Osteoblast (primary cell): Measurements from ENCODE around the gene SMAD3. TPM values are rescaled to one million over a fixed set of nuclear protein-coding genes. Genes with fewer than 3 reads are reported as not detected.

Experiments used
- DNase-seq: peaks from one replicate; pipeline ENCODE4 v3.0.0; 2011; ENCODE audit warnings: low spot score, mixed read lengths; ENCODE audit not compliant: insufficient read length; ENCODE audit errors: missing footprints
- H2AFZ ChIP-seq: 2 replicates; pipeline ENCODE4 v1.6.0; 2011; ENCODE audit warnings: mild to moderate bottlenecking, low read length
- H3K27ac ChIP-seq: 2 replicates; pipeline ENCODE4 v1.5.1; 2011; ENCODE audit warnings: mild to moderate bottlenecking, low read depth, low read length, moderate library complexity
- H3K27me3 ChIP-seq: 2 replicates; pipeline ENCODE4 v1.6.0; 2012; ENCODE audit warnings: mild to moderate bottlenecking, control low read depth, inconsistent platforms, low read length, moderate library complexity; ENCODE audit not compliant: insufficient read depth
- H3K36me3 ChIP-seq: 2 replicates; pipeline ENCODE4 v1.5.1; 2011; ENCODE audit warnings: mild to moderate bottlenecking, low read length, control low read depth, moderate library complexity; ENCODE audit not compliant: insufficient read depth
- H3K4me1 ChIP-seq: 2 replicates; pipeline ENCODE4 v1.5.1; 2011; ENCODE audit warnings: mild to moderate bottlenecking, low read length, control low read depth, moderate library complexity; ENCODE audit not compliant: insufficient read depth
- H3K4me2 ChIP-seq: 2 replicates; pipeline ENCODE4 v1.6.0; 2011; ENCODE audit warnings: mild to moderate bottlenecking, low read length; ENCODE audit not compliant: insufficient read depth
- H3K4me3 ChIP-seq: fragments of 200-600 bp; sonication (generic); 3 replicates; pipeline ENCODE4 v1.5.1; 2012; ENCODE audit warnings: mild to moderate bottlenecking, low read length, inconsistent platforms; ENCODE audit not compliant: insufficient read depth
- H3K79me2 ChIP-seq: 2 replicates; pipeline ENCODE4 v1.6.0; 2012; ENCODE audit warnings: mild to moderate bottlenecking, low read length, control low read depth, inconsistent platforms; ENCODE audit not compliant: insufficient read depth
- H3K9me3 ChIP-seq: 2 replicates; pipeline ENCODE4 v1.5.1; 2011; ENCODE audit warnings: low read depth, low read length, control low read depth
- H4K20me1 ChIP-seq: 2 replicates; pipeline ENCODE4 v1.6.0; 2012; ENCODE audit warnings: mild to moderate bottlenecking, low read length, control low read depth; ENCODE audit not compliant: insufficient read depth
- CTCF ChIP-seq: IDR thresholded peaks from 2 replicates; pipeline ENCODE4 v1.5.1; 2011; ENCODE audit warnings: mild to moderate bottlenecking, low read depth, low read length, moderate library complexity; ENCODE audit errors: extremely low read depth
- total RNA-seq: library from RNA; depleted of rRNA; stranded (reverse); fragments of >200 nt; gene quantifications from 2 replicates; pipeline ENCODE4 v1.2.3, GENCODE V29; 2012

The SMAD3 gene
- total RNA-seq, 1 donor: 60.1 TPM

GRCh38 chr15:67176195-67176971, 111.0 kb downstream of the SMAD3 start:
- Histone ChIP-seq H3K27me3 (no peaks in the 10 kb centered on the region), H3K9me3 (no peaks in the 10 kb centered on the region), H3K4me1 (peaks cover 66% of the 10 kb centered on the region), H3K27ac (peak overlapping the region; percentile 99), H3K36me3 (peaks cover 88% of the 10 kb centered on the region), H2AFZ (no peak overlapping the region), H3K4me3 (no peak overlapping the region), H3K4me2 (no peak overlapping the region), H4K20me1 (no peaks in the 10 kb centered on the region), H3K79me2 (peaks cover 81% of the 10 kb centered on the region)
- no peak for TF ChIP-seq CTCF
- no peak for DNase-seq

GRCh38 chr15:67177752-67178151, 112.3 kb downstream of the SMAD3 start:
- peaks cover 54% of the 10 kb centered on the region for H3K4me1 ChIP-seq

GRCh38 chr15:67178569-67179210, 113.3 kb downstream of the SMAD3 start:
- TF ChIP-seq CTCF: no peak
- Histone ChIP-seq H4K20me1 (no peaks in the 10 kb centered on the region), H3K79me2 (peaks cover 67% of the 10 kb centered on the region), H3K9me3 (no peaks in the 10 kb centered on the region), H3K4me1 (peaks cover 60% of the 10 kb centered on the region), H3K36me3 (peaks cover 85% of the 10 kb centered on the region), H3K27ac (peak overlapping the region; percentile 99), H3K4me2 (peak overlapping the region; percentile 23), H2AFZ (no peak overlapping the region), H3K27me3 (no peaks in the 10 kb centered on the region), H3K4me3 (no peak overlapping the region)
- peak; percentile 97 for DNase-seq

More at GRCh38 chr15:67177752-67178151, 112.3 kb downstream of the SMAD3 start:
- no peaks in the 10 kb centered on the region for H4K20me1 ChIP-seq
- H3K9me3 ChIP-seq: no peaks in the 10 kb centered on the region
- no peaks in the 10 kb centered on the region for H3K27me3 ChIP-seq
- DNase-seq: peak; percentile 61
- H2AFZ ChIP-seq: no peak overlapping the region
- no peak overlapping the region for H3K4me3 ChIP-seq
- H3K27ac ChIP-seq: peak overlapping the region; percentile 99
- peaks cover 88% of the 10 kb centered on the region for H3K36me3 ChIP-seq
- H3K79me2 ChIP-seq: peaks cover 73% of the 10 kb centered on the region
- TF ChIP-seq CTCF: no peak
- H3K4me2 ChIP-seq: peak overlapping the region; percentile 23

- Histone ChIP-seq H3K27ac (peak overlapping the region; percentile 99), H3K79me2 (peaks cover 64% of the 10 kb centered on the region), H3K36me3 (peaks cover 85% of the 10 kb centered on the region), H3K4me2 (no peak overlapping the region), H3K27me3 (no peaks in the 10 kb centered on the region), H3K9me3 (no peaks in the 10 kb centered on the region), H3K4me1 (peaks cover 66% of the 10 kb centered on the region), H3K4me3 (no peak overlapping the region), H2AFZ (no peak overlapping the region), H4K20me1 (no peaks in the 10 kb centered on the region)
- no peak for TF ChIP-seq CTCF
- no peak for DNase-seq
Measured at GRCh38 chr15:67179411-67179995, 114.1 kb downstream of the SMAD3 start.
